ENCODE data around the gene METTL16. TPM values are rescaled to one million over a fixed set of nuclear protein-coding genes. Genes with fewer than 3 reads are reported as not detected.
A peak's percentile ranks its signal among the peaks of the same experiment; 100 is the strongest.

The METTL16 gene
- total RNA-seq, 2 experiments from 2014 or later, result 26.6 to 41.5 TPM

GRCh38 chr17:2436316-2436905, 75.3 kb downstream of the METTL16 start:
- TF ChIP-seq CTCF (conservative IDR thresholded peaks at IDR 0.05; ENCODE audit: low read length) (no peak), EZH2phosphoT487 (IDR thresholded peaks at IDR 0.05; ENCODE audit: borderline replicate concordance, low read depth, low read length) (no peak)
- H4K20me1 ChIP-seq (ENCODE audit: insufficient read depth, low read length), result no peaks in the 10 kb centered on the region
- ChIA-PET CTCF (ENCODE audit: unreplicated experiment) (no interaction called here), POLR2A (interaction anchor here (0.6 to 0.7 kb wide), 3 partner anchors 18 to 749 kb away, joined by 3 to 4 read pairs (median 4); no protein-coding TSS in a partner anchor)
- peaks cover 88% of the 10 kb centered on the region for H3K36me3 ChIP-seq (ENCODE audit: insufficient read depth, low read length)
- no peak overlapping the region; the same call in 1 of the 2 replicates for H3K4me2 ChIP-seq (ENCODE audit: low read length)
- 0 out of 2 replicates have a peak, but pooled peaks cover 5% of the 10 kb centered on the region for H3K9me3 ChIP-seq (ENCODE audit: low read length)
- intact Hi-C loops (cut with micrococcal nuclease; ENCODE audit: unreplicated experiment), result loop anchor here (10.0 kb wide), 1 partner anchor 248 kb away; no protein-coding TSS in a partner anchor
- peak; percentile 14 for DNase-seq (ENCODE audit: low spot score)
- H2AFZ ChIP-seq (ENCODE audit: low read length), result no peak overlapping the region
- no peaks in the 10 kb centered on the region for H3K79me2 ChIP-seq (ENCODE audit: insufficient read depth, low read depth, low read length)
- H3K27ac ChIP-seq (ENCODE audit: low read depth, low read length, poor library complexity, severe bottlenecking), result no peak overlapping the region
- no peak overlapping the region for H3K4me3 ChIP-seq (ENCODE audit: low read depth, low read length, poor library complexity, severe bottlenecking)
- BruUV-seq (replicated peaks), result no TSS peak
- no peaks in the 10 kb centered on the region for H3K4me1 ChIP-seq (ENCODE audit: insufficient read depth, low read length, poor library complexity, severe bottlenecking)
- H3K9me2 ChIP-seq (ENCODE audit: insufficient read depth, low read length), result no peaks in the 10 kb centered on the region

GRCh38 chr17:2435862-2436261, 75.8 kb downstream of the METTL16 start:
- 0 out of 2 replicates have a peak, but pooled peaks cover under 1% of the 10 kb centered on the region for H3K9me3 ChIP-seq (ENCODE audit: low read length)
- no peaks in the 10 kb centered on the region for H4K20me1 ChIP-seq (ENCODE audit: insufficient read depth, low read length)
- CTCF ChIA-PET (ENCODE audit: unreplicated experiment), result no interaction called here
- H3K4me2 ChIP-seq (ENCODE audit: low read length), result no peak overlapping the region; the same call in 1 of the 2 replicates
- peaks cover 87% of the 10 kb centered on the region for H3K36me3 ChIP-seq (ENCODE audit: insufficient read depth, low read length)
- POLR2A ChIA-PET, result interaction anchor here (0.6 kb wide), 1 partner anchor 18 kb away, joined by 3 read pairs; no protein-coding TSS in a partner anchor
- TF ChIP-seq EZH2phosphoT487 (IDR thresholded peaks at IDR 0.05; ENCODE audit: borderline replicate concordance, low read depth, low read length) (no peak), CTCF (conservative IDR thresholded peaks at IDR 0.05; ENCODE audit: low read length) (no peak)
- H3K79me2 ChIP-seq (ENCODE audit: insufficient read depth, low read depth, low read length), result no peaks in the 10 kb centered on the region
- H2AFZ ChIP-seq (ENCODE audit: low read length), result no peak overlapping the region
- no peaks in the 10 kb centered on the region for H3K4me1 ChIP-seq (ENCODE audit: insufficient read depth, low read length, poor library complexity, severe bottlenecking)
- BruUV-seq (replicated peaks), result no TSS peak
- H3K27ac ChIP-seq (ENCODE audit: low read depth, low read length, poor library complexity, severe bottlenecking), result no peak overlapping the region
- intact Hi-C loops (cut with micrococcal nuclease; ENCODE audit: unreplicated experiment), result loop anchor here (10.0 kb wide), 1 partner anchor 249 kb away; no protein-coding TSS in a partner anchor
- no peaks in the 10 kb centered on the region for H3K9me2 ChIP-seq (ENCODE audit: insufficient read depth, low read length)
- H3K4me3 ChIP-seq (ENCODE audit: low read depth, low read length, poor library complexity, severe bottlenecking), result no peak overlapping the region
- DNase-seq (ENCODE audit: low spot score), result no peak

GRCh38 chr17:2435181-2435741, 76.4 kb downstream of the METTL16 start:
- no TSS peak for BruUV-seq (replicated peaks)
- no peak for TF ChIP-seq EZH2phosphoT487 (IDR thresholded peaks at IDR 0.05; ENCODE audit: borderline replicate concordance, low read depth, low read length)
- TF ChIP-seq CTCF (conservative IDR thresholded peaks at IDR 0.05; ENCODE audit: low read length), result no peak
- no peak overlapping the region for H3K27ac ChIP-seq (ENCODE audit: low read depth, low read length, poor library complexity, severe bottlenecking)
- H3K9me2 ChIP-seq (ENCODE audit: insufficient read depth, low read length), result no peaks in the 10 kb centered on the region
- intact Hi-C loops (cut with micrococcal nuclease; ENCODE audit: unreplicated experiment), result loop anchor here (10.0 kb wide), 1 partner anchor 250 kb away; no protein-coding TSS in a partner anchor
- no peak overlapping the region for H3K4me3 ChIP-seq (ENCODE audit: low read depth, low read length, poor library complexity, severe bottlenecking)
- ChIA-PET CTCF (ENCODE audit: unreplicated experiment) (no interaction called here), POLR2A (interaction anchor here (0.6 kb wide), 2 partner anchors 9 to 389 kb away, joined by 4 to 6 read pairs; no protein-coding TSS in a partner anchor)
- no peaks in the 10 kb centered on the region for H4K20me1 ChIP-seq (ENCODE audit: insufficient read depth, low read length)
- H3K4me2 ChIP-seq (ENCODE audit: low read length), result no peak overlapping the region
- no peaks in the 10 kb centered on the region for H3K4me1 ChIP-seq (ENCODE audit: insufficient read depth, low read length, poor library complexity, severe bottlenecking)
- DNase-seq (ENCODE audit: low spot score), result no peak
- no peak overlapping the region for H2AFZ ChIP-seq (ENCODE audit: low read length)
- H3K36me3 ChIP-seq (ENCODE audit: insufficient read depth, low read length), result peaks cover 81% of the 10 kb centered on the region
- H3K79me2 ChIP-seq (ENCODE audit: insufficient read depth, low read depth, low read length), result no peaks in the 10 kb centered on the region
- H3K9me3 ChIP-seq (ENCODE audit: low read length), result no peaks in the 10 kb centered on the region
